ENCODE data around the gene PPP1R12B. TPM values are rescaled to one million over a fixed set of nuclear protein-coding genes. Genes with fewer than 3 reads are reported as not detected.
A peak's percentile ranks its signal among the peaks of the same experiment; 100 is the strongest.

Gene PPP1R12B, protein sequence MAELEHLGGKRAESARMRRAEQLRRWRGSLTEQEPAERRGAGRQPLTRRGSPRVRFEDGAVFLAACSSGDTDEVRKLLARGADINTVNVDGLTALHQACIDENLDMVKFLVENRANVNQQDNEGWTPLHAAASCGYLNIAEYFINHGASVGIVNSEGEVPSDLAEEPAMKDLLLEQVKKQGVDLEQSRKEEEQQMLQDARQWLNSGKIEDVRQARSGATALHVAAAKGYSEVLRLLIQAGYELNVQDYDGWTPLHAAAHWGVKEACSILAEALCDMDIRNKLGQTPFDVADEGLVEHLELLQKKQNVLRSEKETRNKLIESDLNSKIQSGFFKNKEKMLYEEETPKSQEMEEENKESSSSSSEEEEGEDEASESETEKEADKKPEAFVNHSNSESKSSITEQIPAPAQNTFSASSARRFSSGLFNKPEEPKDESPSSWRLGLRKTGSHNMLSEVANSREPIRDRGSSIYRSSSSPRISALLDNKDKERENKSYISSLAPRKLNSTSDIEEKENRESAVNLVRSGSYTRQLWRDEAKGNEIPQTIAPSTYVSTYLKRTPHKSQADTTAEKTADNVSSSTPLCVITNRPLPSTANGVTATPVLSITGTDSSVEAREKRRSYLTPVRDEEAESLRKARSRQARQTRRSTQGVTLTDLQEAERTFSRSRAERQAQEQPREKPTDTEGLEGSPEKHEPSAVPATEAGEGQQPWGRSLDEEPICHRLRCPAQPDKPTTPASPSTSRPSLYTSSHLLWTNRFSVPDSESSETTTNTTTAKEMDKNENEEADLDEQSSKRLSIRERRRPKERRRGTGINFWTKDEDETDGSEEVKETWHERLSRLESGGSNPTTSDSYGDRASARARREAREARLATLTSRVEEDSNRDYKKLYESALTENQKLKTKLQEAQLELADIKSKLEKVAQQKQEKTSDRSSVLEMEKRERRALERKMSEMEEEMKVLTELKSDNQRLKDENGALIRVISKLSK
- total RNA-seq: 100 to 1,000 TPM in 1 of 3 donors, 10 to 100 TPM in 2; 80.9 to 655 (median 89.0) TPM
- long read RNA-seq, donor 1, partial matches to known transcripts: 6 of 74 reads
- long read RNA-seq, donor 1, other reads (novel, unspliced or antisense): 66 of 74 reads
- long read RNA-seq, donor 2, partial matches to known transcripts: 6 of 18 reads
- long read RNA-seq, donor 2, other reads (novel, unspliced or antisense): 12 of 18 reads

DNA sequence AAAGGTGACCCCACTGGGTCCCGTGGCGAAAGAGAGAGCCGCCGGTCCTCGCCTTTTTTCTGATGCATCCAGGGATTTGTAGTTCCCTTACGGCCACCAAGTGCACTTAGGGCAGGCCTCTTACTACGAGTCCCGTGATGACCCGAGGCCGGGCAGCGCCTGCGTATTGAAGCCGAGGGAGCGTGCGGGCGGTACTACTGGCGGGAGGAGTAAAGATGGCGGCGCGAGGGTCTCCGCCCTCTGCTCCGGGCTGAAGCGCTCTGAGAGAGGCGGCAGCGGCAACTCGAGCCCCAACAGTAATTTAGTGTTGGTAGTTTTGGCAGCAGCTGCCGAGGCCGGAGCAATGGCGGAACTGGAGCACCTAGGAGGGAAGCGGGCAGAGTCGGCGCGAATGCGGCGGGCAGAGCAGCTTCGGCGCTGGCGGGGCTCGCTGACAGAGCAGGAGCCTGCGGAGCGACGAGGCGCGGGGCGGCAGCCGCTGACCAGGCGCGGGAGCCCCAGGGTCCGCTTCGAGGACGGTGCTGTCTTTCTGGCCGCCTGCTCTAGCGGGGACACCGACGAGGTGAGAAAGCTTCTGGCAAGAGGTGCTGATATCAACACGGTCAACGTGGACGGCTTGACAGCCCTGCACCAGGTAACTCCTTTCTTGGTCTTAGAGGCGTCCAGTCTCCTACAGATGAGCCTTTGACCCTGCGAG is at the start of gene PPP1R12B:
Gene PPP1R12B, plus strand, starts transcription at position 191 of the 697 bp plus-strand sequence. Its CDS starts 153 bp downstream, at position 344.
- peaks cover 5% of the 10 kb centered on the region for H3K36me3 ChIP-seq (ENCODE audit: low read depth)

DNA sequence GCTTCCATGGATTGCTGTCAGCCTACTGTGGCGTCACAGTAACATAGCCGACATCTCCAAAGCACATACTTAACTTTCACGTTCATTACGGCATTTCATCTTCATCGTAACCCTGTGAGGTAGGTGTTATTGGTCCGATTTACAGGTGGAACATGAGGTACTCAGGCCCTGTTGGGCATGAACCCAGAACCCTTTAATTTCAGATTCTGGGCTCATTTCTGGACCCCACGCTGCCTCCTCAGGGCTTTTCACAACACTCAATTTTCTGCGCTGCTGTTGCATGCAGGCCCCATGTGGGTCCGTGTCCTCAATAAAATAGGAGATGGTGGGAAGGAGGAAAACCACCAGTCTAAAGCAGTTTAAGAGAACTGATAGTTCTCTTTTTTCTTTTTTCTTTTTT is 46.3 kb upstream of the PPP1R12B start:
- intact Hi-C loops (cut with DNase I, micrococcal nuclease): no loop called here
- TF ChIP-seq, protein P1, sequence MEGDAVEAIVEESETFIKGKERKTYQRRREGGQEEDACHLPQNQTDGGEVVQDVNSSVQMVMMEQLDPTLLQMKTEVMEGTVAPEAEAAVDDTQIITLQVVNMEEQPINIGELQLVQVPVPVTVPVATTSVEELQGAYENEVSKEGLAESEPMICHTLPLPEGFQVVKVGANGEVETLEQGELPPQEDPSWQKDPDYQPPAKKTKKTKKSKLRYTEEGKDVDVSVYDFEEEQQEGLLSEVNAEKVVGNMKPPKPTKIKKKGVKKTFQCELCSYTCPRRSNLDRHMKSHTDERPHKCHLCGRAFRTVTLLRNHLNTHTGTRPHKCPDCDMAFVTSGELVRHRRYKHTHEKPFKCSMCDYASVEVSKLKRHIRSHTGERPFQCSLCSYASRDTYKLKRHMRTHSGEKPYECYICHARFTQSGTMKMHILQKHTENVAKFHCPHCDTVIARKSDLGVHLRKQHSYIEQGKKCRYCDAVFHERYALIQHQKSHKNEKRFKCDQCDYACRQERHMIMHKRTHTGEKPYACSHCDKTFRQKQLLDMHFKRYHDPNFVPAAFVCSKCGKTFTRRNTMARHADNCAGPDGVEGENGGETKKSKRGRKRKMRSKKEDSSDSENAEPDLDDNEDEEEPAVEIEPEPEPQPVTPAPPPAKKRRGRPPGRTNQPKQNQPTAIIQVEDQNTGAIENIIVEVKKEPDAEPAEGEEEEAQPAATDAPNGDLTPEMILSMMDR (IDR thresholded peaks at IDR 0.05): no peak
- DNase-seq (no peak), ATAC-seq (no peak)
- H3K9me3 ChIP-seq: no peaks in the 10 kb centered on the region
- no peaks in the 10 kb centered on the region for H3K4me1 ChIP-seq (ENCODE audit: low read depth)
- no peaks in the 10 kb centered on the region for H3K36me3 ChIP-seq (ENCODE audit: low read depth)
- no peak overlapping the region for H3K4me3 ChIP-seq

More for the DNA sequence above, at the start of gene PPP1R12B:
- TF ChIP-seq, protein P1 (IDR thresholded peaks at IDR 0.05): no peak
- H3K9me3 ChIP-seq: no peaks in the 10 kb centered on the region
- intact Hi-C loops (cut with DNase I, micrococcal nuclease): no loop called here
- peak; percentile 99 for ATAC-seq
- DNase-seq: peak; percentile 96 to 98 (median 97)
- H3K4me1 ChIP-seq (ENCODE audit: low read depth): peaks cover 7% of the 10 kb centered on the region
- H3K4me3 ChIP-seq: peak within 1 kb of the TSS; percentile 97

DNA sequence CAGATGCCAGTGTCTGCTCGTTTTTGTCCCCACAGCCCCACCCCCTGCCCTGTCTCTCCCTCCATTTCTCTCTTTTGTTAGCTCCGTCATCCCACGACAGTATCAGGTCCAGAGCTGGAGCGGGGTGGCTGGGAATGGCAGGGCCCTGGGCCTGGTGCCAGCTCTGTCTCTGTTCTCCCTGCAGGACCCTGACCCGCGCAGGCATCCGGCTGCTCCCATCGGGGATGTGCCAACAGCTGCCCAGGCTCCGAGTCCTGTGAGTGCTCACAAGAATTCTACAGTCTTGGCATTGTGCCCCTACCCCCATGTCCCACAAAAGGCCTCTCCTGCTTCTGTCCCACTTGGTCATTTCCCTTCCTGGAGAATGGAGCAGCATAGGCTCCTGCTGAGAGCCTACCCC is 44.1 kb upstream of the PPP1R12B start:
- TF ChIP-seq, protein P1 (IDR thresholded peaks at IDR 0.05): no peak
- Histone ChIP-seq H3K4me1 (ENCODE audit: low read depth) (no peaks in the 10 kb centered on the region), H3K36me3 (ENCODE audit: low read depth) (no peaks in the 10 kb centered on the region), H3K9me3 (no peaks in the 10 kb centered on the region), H3K4me3 (no peak overlapping the region)
- intact Hi-C loops (cut with DNase I, micrococcal nuclease): no loop called here
- no peak for ATAC-seq
- no peak for DNase-seq

DNA sequence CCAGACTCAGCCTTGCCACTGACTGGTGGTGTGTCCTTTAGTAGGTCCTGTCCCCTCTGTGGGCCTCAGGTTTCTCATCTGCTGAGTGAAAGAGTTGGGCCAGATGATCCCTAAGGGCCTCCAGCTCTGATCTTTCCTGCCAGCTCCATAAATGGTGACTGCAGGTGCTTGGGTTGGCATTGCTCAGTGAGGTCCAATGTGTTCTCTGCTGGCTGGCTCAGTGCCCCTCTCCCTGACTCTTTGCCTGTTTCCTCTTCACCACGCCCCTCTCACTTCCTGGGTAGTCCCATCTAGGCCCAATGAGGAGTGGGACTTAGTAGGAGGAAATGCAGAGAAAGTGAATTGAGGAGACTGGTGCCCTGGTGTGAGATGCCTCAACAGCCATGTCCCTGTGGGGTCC is 43.3 kb upstream of the PPP1R12B start:
- H3K36me3 ChIP-seq (ENCODE audit: low read depth): no peaks in the 10 kb centered on the region
- no peak for ATAC-seq
- no peaks in the 10 kb centered on the region for H3K4me1 ChIP-seq (ENCODE audit: low read depth)
- H3K4me3 ChIP-seq: no peak overlapping the region
- no peaks in the 10 kb centered on the region for H3K9me3 ChIP-seq
- no peak for DNase-seq
- intact Hi-C loops (cut with DNase I, micrococcal nuclease): no loop called here
- TF ChIP-seq, protein P1 (IDR thresholded peaks at IDR 0.05): no peak

Data from mucosa of descending colon (tissue), 3 donors.